Fibroblast of mammary gland (primary cell): ENCODE measurements around the gene ZNF629.
A peak's percentile ranks its signal among the peaks of the same experiment; 100 is the strongest.

Experiments used
- DNase-seq: peaks from one replicate; pipeline ENCODE4 v3.0.0-alpha.2; 2010; ENCODE audit warnings: low read depth
- H3K4me3 ChIP-seq: 2 replicates; pipeline ENCODE4 v1.5.1; 2011; ENCODE audit warnings: low read depth, mild to moderate bottlenecking, low read length, moderate library complexity; ENCODE audit not compliant: control insufficient read depth
- CTCF ChIP-seq: conservative IDR thresholded peaks from 2 replicates; pipeline ENCODE4 v1.5.1; 2011; ENCODE audit warnings: low read depth, low read length, inconsistent platforms; ENCODE audit not compliant: control insufficient read depth, insufficient read depth

ZNF629 gene

GRCh38 chr16:30766206-30766932 is 20.6 kb downstream of the ZNF629 start:
- DNase-seq, result no peak
- no peak overlapping the region for H3K4me3 ChIP-seq
- no peak for TF ChIP-seq CTCF

- DNase-seq, result no peak
- H3K4me3 ChIP-seq, result no peak overlapping the region
- TF ChIP-seq CTCF, result no peak
These were observed 22.1 kb downstream of the ZNF629 start for GRCh38 chr16:30764816-30765465.

- no peak for TF ChIP-seq CTCF
- DNase-seq, result no peak
- no peak overlapping the region for H3K4me3 ChIP-seq
These were observed 22.9 kb downstream of the ZNF629 start for GRCh38 chr16:30764086-30764485.

GRCh38 chr16:30762991-30763725 is 23.8 kb downstream of the ZNF629 start:
- no peak for TF ChIP-seq CTCF

GRCh38 chr16:30761928-30762902 is 24.8 kb downstream of the ZNF629 start, which contains the start of the genes CFAP119 and RNF40:
TSS of gene CFAP119 (minus strand) at chr16:30762062. CDS start at chr16:30761748, 314 bp downstream.
TSS of gene RNF40 (plus strand) at chr16:30762322. CDS start at chr16:30762546, 224 bp downstream.
- no peak for TF ChIP-seq CTCF
- H3K4me3 ChIP-seq, result peak within 1 kb of the TSS; percentile 92
- DNase-seq, result peak; percentile 98

More at GRCh38 chr16:30762991-30763725, 23.8 kb downstream of the ZNF629 start:
- no peak for DNase-seq
- H3K4me3 ChIP-seq, result peak overlapping the region; percentile 92
